NCI-H1436 (cell line): ENCODE results near the gene GRID1.
"Not testable (repeated sequence)": the region's sequence is repeated elsewhere in the genome, so short reads cannot be mapped to it uniquely, and the experiment has no call there.

ENCODE experiments used
- DNase-seq: peaks from one replicate; lab custom pipeline; 2025; lab: John Stamatoyannopoulos, UW

Gene GRID1

GRCh38 chr10:86078639-86079035 lies 288.0 kb downstream of the GRID1 start:
- DNase-seq, result no peak

- no peak for DNase-seq
These were observed 288.5 kb downstream of the GRID1 start for GRCh38 chr10:86077871-86078638.

GRCh38 chr10:86077271-86077670 lies 289.3 kb downstream of the GRID1 start:
- no peak for DNase-seq

- DNase-seq, result not testable (repeated sequence)
These were observed 290.1 kb downstream of the GRID1 start for GRCh38 chr10:86076497-86076896.

GRCh38 chr10:86075512-86075911 lies 291.1 kb downstream of the GRID1 start:
- no peak for DNase-seq

- DNase-seq, result no peak
These were observed 292.3 kb downstream of the GRID1 start for GRCh38 chr10:86074294-86074693.

- no peak for DNase-seq
These were observed 293.2 kb downstream of the GRID1 start for GRCh38 chr10:86073199-86073977.

GRCh38 chr10:86072413-86072812 lies 294.2 kb downstream of the GRID1 start:
- DNase-seq, result no peak

- no peak for DNase-seq
These were observed 294.8 kb downstream of the GRID1 start for GRCh38 chr10:86071758-86072157.

GRCh38 chr10:86071145-86071544 lies 295.4 kb downstream of the GRID1 start:
- no peak for DNase-seq

GRCh38 chr10:86070278-86070677 lies 296.3 kb downstream of the GRID1 start:
- no peak for DNase-seq

GRCh38 chr10:86068231-86069054 lies 298.2 kb downstream of the GRID1 start:
- DNase-seq, result no peak

GRCh38 chr10:86067436-86068050 lies 299.1 kb downstream of the GRID1 start:
- no peak for DNase-seq

GRCh38 chr10:86066696-86067095 lies 299.9 kb downstream of the GRID1 start:
- DNase-seq, result no peak

GRCh38 chr10:86065711-86066251 lies 300.8 kb downstream of the GRID1 start:
- DNase-seq, result no peak

- DNase-seq, result no peak
These were observed 301.5 kb downstream of the GRID1 start for GRCh38 chr10:86064931-86065662.

GRCh38 chr10:86064219-86064618 lies 302.4 kb downstream of the GRID1 start:
- DNase-seq, result no peak

GRCh38 chr10:86063341-86063740 lies 303.3 kb downstream of the GRID1 start:
- DNase-seq, result no peak

GRCh38 chr10:86062647-86063145 lies 303.9 kb downstream of the GRID1 start:
- no peak for DNase-seq

- DNase-seq, result no peak
These were observed 304.4 kb downstream of the GRID1 start for GRCh38 chr10:86062198-86062550.
